Measurements from ENCODE around the gene TECR. TPM values are rescaled to one million over a fixed set of nuclear protein-coding genes. Genes with fewer than 3 reads are reported as not detected.

The TECR gene
- total and polyA plus RNA-seq, 9 of the 15 experiments (the other 6 are each of a cell fraction or from before 2014, with no cell fraction given), result 29.3 to 211 (median 81.4) TPM

DNA sequence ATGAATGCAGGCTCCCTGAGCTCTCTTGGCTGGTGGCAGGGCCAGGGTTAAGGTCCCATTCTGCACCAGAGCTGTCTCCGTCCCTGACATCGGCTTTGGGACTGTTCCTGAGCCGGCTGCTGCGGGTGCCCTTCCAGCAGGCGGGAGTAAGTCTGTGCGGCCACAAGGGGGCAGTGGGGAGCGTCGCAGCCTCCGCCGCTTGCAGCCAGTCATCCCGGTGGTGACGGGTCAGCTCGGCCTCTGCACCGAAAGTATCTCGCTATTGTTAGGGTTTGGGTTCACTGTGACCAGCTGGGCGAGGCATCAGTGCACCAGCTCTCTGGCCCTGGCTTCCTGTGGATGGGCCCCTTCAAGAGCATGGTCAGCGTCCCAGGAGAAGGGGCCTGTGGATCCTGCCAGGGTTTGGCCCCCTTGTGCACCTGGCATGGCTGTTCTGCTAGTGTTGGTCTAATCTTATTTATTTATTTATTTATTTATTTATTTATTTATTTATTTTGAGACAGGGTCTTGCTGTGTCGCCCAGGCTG lies 27.3 kb downstream of the TECR start (continued):
- TF ChIP-seq YY1 (IDR thresholded peaks at IDR 0.05; ENCODE audit: borderline replicate concordance in 1 of 3, control insufficient read depth in 1 of 3, extremely low read depth in 1 of 3, insufficient read depth in 3 of 3, insufficient read length in 1 of 3, insufficient replicate concordance in 2 of 3, low read depth in 1 of 3, low read length in 2 of 3) (peak in 1 of 3 experiments; percentile 52), KLF13 (tag; IDR thresholded peaks at IDR 0.05; ENCODE audit: borderline replicate concordance, low read depth) (no peak), ZNF695 (CRISPR knock-in tag; IDR thresholded peaks at IDR 0.05) (no peak), RAD21 (CRISPR knock-in tag; conservative IDR thresholded peaks at IDR 0.05 in 1 of 2, IDR thresholded peaks at IDR 0.05 in 1 of 2) (peak; percentile 36 to 74; a peak in 3 of 4 replicates), ZNF239 (CRISPR knock-in tag; IDR thresholded peaks at IDR 0.05) (no peak), ZNF551 (CRISPR knock-in tag; IDR thresholded peaks at IDR 0.05) (no peak), TRIM24 (IDR thresholded peaks at IDR 0.05) (no peak), SRSF7 (optimal IDR thresholded peaks at IDR 0.05; ENCODE audit: low read depth, low read length) (no peak), SIN3B (IDR thresholded peaks at IDR 0.05; ENCODE audit: low read depth) (no peak), RFX1 (IDR thresholded peaks at IDR 0.05) (no peak), SNRNP70 (optimal IDR thresholded peaks at IDR 0.05; ENCODE audit: low read depth, low read length) (no peak), BRD4 (IDR thresholded peaks at IDR 0.05) (no peak), ZKSCAN3 (CRISPR knock-in tag; IDR thresholded peaks at IDR 0.05) (no peak), NFXL1 (CRISPR knock-in tag; IDR thresholded peaks at IDR 0.05) (no peak), CBX2 (IDR thresholded peaks at IDR 0.05; ENCODE audit: insufficient read depth, low read length, poor library complexity, severe bottlenecking) (no peak)
- TF ChIP-seq, protein P1, sequence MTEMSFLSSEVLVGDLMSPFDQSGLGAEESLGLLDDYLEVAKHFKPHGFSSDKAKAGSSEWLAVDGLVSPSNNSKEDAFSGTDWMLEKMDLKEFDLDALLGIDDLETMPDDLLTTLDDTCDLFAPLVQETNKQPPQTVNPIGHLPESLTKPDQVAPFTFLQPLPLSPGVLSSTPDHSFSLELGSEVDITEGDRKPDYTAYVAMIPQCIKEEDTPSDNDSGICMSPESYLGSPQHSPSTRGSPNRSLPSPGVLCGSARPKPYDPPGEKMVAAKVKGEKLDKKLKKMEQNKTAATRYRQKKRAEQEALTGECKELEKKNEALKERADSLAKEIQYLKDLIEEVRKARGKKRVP (CRISPR knock-in tag; IDR thresholded peaks at IDR 0.05), result no peak
- TF ChIP-seq, protein P2, sequence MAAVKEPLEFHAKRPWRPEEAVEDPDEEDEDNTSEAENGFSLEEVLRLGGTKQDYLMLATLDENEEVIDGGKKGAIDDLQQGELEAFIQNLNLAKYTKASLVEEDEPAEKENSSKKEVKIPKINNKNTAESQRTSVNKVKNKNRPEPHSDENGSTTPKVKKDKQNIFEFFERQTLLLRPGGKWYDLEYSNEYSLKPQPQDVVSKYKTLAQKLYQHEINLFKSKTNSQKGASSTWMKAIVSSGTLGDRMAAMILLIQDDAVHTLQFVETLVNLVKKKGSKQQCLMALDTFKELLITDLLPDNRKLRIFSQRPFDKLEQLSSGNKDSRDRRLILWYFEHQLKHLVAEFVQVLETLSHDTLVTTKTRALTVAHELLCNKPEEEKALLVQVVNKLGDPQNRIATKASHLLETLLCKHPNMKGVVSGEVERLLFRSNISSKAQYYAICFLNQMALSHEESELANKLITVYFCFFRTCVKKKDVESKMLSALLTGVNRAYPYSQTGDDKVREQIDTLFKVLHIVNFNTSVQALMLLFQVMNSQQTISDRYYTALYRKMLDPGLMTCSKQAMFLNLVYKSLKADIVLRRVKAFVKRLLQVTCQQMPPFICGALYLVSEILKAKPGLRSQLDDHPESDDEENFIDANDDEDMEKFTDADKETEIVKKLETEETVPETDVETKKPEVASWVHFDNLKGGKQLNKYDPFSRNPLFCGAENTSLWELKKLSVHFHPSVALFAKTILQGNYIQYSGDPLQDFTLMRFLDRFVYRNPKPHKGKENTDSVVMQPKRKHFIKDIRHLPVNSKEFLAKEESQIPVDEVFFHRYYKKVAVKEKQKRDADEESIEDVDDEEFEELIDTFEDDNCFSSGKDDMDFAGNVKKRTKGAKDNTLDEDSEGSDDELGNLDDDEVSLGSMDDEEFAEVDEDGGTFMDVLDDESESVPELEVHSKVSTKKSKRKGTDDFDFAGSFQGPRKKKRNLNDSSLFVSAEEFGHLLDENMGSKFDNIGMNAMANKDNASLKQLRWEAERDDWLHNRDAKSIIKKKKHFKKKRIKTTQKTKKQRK (IDR thresholded peaks at IDR 0.05; ENCODE audit: borderline replicate concordance, low read depth, low read length), result no peak
- TF ChIP-seq, protein P3, sequence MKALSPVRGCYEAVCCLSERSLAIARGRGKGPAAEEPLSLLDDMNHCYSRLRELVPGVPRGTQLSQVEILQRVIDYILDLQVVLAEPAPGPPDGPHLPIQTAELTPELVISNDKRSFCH (CRISPR knock-in tag; IDR thresholded peaks at IDR 0.05), result no peak
- TF ChIP-seq, protein P3 (tag; IDR thresholded peaks at IDR 0.05), result no peak
- TF ChIP-seq, protein P4, sequence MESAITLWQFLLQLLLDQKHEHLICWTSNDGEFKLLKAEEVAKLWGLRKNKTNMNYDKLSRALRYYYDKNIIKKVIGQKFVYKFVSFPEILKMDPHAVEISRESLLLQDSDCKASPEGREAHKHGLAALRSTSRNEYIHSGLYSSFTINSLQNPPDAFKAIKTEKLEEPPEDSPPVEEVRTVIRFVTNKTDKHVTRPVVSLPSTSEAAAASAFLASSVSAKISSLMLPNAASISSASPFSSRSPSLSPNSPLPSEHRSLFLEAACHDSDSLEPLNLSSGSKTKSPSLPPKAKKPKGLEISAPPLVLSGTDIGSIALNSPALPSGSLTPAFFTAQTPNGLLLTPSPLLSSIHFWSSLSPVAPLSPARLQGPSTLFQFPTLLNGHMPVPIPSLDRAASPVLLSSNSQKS (CRISPR knock-in tag; IDR thresholded peaks at IDR 0.05), result no peak
